ENCODE measurements around the gene GCLC.
"Not testable (repeated sequence)": the region's sequence is repeated elsewhere in the genome, so short reads cannot be mapped to it uniquely, and the experiment has no call there.

Gene GCLC

GRCh38 chr6:53544470-53545308 is at the start of gene GCLC:
GCLC (minus strand) TSS chr6:53545101; CDS start chr6:53544645, 456 bp downstream.
- DNase-seq, result peak; percentile 90

DNA sequence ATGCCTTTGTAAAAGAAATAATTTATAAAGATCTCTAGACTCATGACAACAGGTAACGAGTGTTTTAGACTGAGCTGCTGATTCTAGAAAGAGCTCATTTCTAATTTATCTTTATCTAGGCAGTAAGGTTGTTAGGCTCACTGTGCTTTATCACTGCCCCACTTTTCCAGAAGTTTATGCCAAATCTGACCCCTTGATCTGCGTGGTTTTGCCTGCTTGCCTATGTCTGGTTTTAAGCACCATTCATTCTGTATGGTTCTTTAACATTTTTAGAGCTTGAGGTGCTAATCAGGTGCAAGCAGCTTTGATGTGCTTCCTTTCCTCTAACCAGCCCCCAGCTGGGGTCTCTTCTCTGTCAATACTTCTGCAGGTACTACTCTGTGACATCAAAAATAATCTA is 49.7 kb upstream of the GCLC start:
- no peak for DNase-seq

DNA sequence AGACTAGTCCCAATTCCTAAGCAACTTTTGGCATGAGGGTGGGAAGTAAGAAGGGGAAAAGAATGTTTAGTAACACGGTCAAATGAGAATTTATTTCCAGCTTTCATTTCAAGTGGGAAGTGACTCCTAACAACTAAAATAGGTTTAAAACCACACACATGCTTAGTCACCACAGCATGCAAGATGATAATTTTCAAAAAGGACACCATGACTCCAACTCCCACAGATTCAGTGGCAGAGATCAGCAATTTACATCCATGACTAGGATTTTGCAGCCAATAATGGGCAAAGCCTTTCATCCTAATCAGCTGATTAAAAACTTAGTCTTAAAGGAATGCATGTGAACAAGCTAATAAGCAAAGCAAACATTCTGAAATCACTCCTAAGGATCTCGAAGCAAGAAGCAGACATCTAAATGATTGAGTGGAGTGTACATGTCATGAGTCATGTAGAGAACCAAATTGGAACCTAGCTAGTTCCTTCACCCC is 48.1 kb upstream of the GCLC start:
- DNase-seq, result no peak

DNA sequence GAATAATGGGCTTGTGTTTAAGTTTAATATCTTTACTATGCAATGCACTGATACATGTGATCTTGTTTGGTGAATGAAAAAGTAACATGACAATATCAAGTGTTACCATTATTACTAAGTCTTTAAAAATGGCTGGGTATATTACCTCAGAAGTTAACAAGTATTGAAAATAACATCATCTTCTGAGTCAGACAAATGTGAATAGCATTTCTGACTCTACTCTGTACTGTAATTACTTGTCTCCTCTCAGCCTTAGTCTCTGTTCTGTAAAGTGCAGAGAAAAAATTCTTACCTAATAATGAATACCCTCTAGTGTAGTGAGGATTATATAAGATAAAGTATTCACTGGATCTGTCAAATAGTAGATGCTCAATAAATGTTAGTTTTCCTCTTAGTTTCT is 47.0 kb upstream of the GCLC start:
- no peak for DNase-seq

- no peak for DNase-seq
These were observed 44.1 kb upstream of the GCLC start for GRCh38 chr6:53588816-53589509.

DNA sequence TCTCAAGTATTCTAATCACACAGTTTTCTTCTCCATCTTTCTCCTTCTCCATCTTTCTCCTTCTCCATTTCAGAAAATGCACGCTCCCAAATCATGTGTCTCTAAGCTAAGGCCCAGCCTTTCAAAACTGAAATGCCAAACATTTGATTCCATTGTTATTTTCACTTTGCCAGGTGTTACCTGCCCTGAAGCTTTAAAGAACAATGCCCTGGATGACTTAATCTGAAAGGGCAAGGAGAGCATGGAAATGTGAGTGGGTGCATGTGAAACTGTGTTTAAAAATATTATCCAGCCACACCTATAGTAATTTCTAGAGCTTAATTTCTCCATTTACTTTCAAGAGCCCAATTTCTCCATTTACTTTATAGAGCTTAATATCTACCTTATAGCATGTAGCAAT is 42.4 kb upstream of the GCLC start:
- DNase-seq, result no peak

- no peak for DNase-seq
These were observed 40.5 kb upstream of the GCLC start for GRCh38 chr6:53585208-53585900.

GRCh38 chr6:53584726-53585125 is 39.8 kb upstream of the GCLC start:
- DNase-seq, result no peak

DNA sequence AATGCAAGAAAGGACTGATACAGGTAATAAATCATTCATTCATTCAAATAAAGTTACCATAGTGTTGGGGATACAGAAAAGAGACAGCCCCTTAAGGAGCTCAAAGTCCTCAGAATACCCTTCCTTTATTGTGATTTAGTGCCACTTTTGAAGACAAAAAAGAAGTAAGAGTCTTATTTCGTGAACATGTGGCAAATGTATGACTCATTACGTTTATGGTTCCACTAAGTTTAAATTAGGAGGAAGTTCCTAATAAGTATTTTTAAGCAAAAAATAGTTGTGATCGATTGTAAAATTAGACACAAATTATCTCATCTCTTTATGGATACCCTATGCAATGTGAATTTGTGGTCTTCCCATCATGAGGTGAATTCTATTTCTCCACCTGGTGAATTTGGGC is 38.5 kb upstream of the GCLC start:
- no peak for DNase-seq

DNA sequence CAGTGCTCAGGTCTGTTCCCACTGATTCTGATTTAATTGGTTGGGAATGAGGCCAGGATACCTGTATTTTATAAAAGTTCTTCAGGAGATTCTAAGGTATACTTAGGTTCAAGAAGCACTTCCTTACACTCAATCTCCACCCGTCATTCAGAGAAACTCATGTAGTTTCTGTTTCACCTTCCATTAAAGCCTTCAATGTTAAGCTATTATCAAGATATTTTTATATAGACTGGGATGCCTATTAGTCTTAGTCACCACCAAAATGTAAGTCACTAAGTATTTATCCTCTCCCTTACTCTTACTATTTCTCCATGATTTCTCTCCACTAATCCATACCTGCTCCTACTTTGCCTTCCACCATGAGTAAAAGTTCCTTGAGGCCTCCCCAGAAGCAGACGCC is 38.1 kb upstream of the GCLC start:
- no peak for DNase-seq

- no peak for DNase-seq
These were observed 37.0 kb upstream of the GCLC start for GRCh38 chr6:53581856-53582255.

DNA sequence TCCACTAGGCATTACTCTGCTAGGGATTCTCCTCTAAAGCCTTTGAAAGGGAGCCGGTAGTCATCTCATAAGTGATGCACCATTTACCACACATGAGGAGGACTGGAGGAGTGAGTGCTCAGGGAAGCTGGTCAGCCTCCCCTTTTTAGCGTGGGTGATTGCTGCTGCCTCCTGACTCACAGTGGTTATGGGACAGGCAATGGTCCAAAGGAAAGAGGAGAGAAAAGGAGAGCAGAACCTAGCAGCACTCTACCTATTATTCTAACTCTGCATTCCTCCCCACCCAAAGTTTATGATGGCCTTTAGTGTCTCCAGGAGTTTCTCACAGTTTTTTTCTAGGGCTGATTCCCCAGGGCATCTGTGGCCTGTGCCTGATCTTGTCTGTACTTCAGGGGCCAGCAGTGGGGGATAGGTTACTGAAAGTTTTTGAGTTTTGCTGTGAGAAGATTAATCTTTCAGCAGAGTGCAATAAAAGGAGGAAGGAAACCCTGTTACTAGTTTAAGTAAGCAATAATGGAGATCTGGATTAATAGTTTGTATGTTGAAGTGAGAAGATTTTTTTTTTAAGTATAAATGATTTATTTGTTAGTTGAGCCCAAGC is 36.4 kb upstream of the GCLC start:
- no peak for DNase-seq

- peak; percentile 11 for DNase-seq
These were observed 34.4 kb upstream of the GCLC start for GRCh38 chr6:53579338-53579737.

DNA sequence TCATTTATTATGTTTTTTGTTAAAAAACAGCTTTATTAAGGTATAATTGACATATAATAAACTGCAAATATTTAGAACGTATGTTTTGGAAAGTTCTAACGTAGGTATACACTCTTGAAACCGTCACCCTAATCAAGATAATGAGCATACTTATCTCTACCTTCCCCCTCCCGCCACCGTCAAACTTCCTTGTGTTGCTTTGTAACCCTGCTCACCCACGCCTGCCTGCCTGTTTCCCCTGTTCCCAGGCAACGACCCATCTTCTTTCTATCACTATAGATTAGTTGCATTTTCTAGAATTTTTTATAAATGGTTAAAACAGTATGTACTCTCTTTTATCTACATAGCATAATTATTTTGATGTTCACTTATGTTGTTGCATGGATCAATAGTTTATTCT is 33.5 kb upstream of the GCLC start:
- no peak for DNase-seq

DNA sequence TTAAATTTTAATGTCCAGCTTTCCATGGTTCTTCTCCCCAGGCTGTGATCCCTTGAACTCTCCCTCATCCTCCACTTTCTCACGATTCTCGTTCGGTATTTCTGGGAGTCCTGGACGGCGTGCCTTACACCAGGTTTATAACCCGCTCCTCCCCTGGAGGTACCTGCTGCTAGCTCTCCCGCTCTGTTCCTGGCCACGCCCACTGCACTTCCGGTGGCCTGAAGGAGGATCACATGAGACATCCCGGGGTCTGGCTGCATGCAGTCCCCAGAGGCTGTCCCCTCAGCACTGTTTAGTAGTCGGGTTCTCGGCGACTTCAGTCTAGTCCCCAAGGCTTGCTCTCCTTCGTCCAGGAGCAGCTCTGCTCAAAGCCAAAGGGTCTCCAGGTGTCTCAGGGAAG is 28.4 kb upstream of the GCLC start:
- no peak for DNase-seq

GRCh38 chr6:53572379-53572778 is 27.5 kb upstream of the GCLC start:
- not testable (repeated sequence) for DNase-seq

DNA sequence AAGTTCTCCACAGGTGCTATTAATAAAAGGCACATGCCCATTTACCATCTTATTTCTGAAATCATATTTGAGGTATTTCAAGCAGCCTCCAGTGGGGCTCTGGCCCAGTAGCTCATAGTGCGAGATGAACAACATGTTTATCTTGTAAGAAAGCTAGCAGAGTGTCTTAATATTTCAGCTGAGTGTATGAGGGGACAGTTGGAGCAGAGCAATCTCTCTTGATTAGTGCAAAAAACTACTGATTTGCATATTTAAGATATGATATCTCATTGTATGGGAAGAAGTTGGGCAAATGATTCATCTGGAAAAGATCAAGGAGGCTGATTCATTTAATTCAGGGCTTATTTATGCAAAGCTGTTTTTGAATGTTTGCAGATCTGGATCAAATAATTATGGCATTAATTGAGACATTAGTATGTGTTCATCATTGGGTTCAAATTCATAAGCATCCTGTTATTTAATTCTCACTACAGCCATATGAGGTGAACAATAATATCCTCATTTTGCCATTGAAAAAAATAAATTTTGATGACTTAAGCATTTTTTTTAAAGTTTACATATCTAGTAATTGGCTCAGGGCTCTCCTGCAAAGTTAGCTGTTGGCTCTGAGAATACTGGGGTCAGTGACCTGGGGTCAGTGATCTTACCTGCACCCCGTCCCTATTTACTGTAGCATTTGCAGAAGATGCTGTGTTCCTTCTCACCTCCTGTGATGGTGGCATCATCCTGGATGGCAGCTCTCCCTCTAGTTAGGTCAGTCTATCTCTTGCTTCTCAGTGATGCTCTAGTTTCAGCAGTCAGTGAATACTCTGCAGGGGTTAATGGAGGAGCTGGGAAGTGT is 24.1 kb upstream of the GCLC start:
- no peak for DNase-seq

DNA sequence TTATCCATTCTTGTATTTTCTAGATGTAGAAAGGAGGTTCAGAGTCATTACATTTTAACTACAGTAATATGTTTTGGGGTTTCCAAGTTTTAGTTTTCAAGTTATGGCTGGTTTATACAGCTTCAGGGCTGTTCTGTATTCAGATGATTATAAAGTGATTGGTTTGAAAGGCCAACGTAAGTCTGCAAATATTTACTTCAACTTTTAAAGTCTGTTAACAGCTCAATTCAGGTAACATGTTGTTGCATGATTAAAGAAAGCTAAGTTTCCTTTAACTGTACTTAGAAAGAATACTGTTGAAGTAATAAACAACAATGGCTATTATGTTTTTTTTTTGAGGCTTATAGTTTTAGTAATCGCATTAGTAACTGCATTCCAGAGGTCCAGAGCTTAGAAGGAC is 22.8 kb upstream of the GCLC start:
- DNase-seq, result no peak

DNA sequence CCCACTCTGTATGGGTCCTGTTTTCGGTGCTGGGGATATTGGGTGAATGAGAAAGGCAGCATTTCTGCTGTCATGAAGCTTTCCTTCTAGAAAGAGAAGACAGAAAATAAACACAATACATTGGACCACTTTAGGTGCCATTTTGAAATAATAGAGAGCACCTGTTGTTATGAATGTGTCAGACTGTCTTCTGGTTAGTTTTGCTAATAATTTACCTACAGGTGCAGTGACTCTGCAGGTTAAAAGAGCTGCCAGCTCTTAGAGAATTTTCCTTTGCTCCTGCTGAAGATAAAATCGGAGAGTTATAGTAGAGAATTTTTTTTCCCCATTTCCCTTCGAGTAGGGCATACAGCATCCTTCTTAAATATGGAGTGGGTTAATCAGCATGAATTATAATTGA is 21.9 kb upstream of the GCLC start:
- DNase-seq, result no peak

- DNase-seq, result no peak
These were observed 21.0 kb upstream of the GCLC start for GRCh38 chr6:53565886-53566285.

- DNase-seq, result no peak
These were observed 19.6 kb upstream of the GCLC start for GRCh38 chr6:53564401-53565065.

All from stimulated activated CD4-positive, alpha-beta T cell treated with anti-CD3 and anti-CD28 coated beads, Interleukin-4, amount 100 ng/mL, for 1 hour (primary cell).